GM19239 (cell line): Measurements from ENCODE around the gene ENAH.
A peak's percentile ranks its signal among the peaks of the same experiment; 100 is the strongest.

Experiments
- DNase-seq: peaks from one replicate; pipeline ENCODE4 v3.0.0; 2011; ENCODE audit warnings: low spot score; ENCODE audit not compliant: insufficient read length
- FAIRE-seq: peaks from 2 replicates; lab custom pipeline; 2011; peaks lifted over from hg19 to GRCh38; lab: Jason Lieb, UNC

The ENAH gene

DNA sequence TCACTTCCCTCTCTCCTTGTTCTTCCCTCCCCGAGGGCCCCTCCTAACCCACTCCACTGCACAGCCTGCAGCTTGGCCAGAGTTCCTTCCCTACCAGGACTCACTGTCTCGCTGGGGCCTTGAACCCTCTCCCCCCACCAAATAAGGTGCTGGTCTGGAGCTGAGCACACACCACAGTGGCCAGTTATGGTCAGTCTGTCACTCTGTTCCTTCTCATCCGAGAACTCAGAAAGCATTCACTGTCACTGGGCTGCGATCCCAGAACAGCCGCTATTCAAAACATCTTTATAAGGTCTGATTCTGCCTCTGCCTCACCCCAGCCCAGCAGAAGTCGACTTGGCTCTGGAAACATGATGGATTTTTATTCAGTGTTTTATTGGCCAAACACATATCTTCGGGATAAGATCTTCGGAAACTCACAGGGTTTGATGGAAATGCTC is 205.3 kb downstream of the ENAH start:
- DNase-seq (no peak), FAIRE-seq (no peak)

DNA sequence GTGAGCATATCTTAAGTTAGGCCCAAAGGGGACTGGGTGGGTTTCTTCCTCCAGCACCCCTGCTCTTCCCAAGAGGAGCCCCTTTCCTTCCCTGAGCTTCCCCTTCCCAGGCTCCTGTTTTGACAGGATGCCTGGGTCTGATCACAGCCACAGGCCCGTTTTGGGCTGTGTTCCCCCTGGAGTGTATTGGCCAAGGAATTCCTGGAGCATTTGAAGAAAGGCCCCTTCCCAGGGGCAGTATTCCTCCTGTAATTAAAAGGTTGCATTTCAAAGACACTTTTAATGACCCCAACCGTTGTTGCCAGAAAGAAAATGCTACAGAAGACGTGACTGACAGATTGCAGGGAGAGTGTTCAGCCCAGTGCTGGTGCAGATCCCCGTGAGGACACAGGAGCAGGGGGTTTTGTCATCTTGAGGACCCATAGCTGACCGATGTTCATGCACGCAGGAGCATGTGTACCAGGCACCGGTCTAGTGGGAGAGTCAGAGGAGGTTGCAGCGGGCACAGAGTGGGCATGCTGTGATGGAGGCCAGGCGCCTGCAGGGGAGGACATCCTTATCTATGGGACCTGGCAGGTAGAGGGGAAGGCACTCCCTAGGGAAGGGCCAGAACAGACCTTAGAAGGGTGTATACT is 205.8 kb downstream of the ENAH start:
- no peak for FAIRE-seq

DNA sequence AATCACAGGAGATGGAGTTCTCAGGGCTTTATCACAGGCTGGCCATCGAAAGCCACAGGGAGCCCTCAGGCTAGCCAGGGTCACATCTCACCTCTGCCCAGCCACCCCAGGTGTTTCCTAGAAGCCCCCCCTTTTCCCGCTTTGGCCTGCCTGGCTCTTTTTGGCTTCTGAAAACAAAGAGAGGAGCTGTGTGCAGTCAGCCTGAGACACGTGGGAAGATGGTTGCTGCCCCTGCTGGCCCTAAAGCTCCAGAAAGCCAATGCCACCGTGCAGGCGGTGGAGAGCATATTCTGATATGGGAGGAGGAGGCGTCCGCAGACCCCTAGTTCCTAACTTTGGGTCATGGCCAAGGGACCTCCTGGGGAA is 206.3 kb downstream of the ENAH start:
- FAIRE-seq = no peak

More for the DNA sequence above, 205.8 kb downstream of the ENAH start:
- no peak for DNase-seq

DNA sequence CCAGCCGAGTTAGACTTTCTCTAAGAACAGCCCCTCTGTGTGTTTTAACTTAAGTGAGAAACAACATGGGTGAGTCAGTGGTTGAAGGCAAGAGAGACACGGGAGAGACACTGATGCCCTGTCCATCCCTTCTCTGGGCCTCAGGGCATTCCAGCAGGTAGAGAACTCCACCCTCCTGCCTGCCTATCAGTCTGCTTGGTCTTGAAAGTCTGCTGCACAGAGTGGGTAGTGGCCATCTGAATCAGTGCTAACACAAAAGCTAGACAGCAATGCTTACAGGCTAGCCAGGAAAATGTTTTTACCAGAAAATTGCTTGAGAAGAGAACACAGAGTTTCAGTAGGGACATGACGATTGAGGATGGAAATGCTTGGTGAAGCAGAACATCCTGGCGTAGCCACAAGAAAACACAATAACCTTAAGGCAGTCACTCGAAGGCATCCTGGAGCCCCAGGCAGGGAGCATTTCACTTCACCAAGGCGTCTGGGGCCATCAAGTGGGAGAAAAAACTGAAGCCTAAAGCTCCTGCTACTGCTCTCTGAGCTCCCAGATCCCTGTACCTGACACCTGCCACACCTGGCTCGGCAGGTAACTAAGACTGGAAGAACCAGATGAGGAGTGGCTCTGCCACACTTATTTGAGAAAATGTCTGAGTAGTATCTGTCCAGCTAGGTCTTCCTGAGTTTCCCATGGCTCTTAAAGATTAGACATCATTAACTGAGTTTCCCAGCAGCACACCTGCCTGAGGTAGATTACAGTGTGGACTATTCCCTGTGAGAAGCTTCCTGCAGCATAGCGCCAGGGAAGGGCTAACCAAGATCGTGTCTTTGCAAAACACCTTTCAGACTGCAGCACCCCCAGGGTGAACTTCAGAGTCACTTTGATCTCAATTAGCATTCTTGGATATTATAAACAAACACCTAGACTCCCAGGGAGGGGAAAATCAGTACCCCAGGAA is 207.0 kb downstream of the ENAH start:
- no peak for DNase-seq
- FAIRE-seq = no peak

More for the DNA sequence above, 206.3 kb downstream of the ENAH start:
- DNase-seq = no peak

DNA sequence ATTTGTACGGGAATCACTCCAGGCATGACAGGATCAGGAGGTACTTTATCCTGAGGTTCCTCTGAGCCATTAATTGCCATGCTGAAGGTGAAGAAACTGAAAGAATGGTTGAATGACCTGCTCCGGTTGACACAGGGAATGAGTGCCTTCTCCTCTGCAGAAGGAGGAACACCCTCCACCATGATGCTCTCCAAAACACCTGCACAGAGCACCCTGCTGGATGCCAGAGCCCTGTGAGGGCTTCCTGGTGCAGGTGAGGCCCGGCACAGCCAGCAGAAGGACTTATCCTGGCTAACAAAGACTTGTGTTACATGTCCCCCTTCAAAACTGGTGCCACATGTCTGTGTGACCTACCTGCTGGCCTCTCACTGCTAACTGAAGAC is 210.8 kb downstream of the ENAH start:
- DNase-seq = no peak
- FAIRE-seq = no peak

DNA sequence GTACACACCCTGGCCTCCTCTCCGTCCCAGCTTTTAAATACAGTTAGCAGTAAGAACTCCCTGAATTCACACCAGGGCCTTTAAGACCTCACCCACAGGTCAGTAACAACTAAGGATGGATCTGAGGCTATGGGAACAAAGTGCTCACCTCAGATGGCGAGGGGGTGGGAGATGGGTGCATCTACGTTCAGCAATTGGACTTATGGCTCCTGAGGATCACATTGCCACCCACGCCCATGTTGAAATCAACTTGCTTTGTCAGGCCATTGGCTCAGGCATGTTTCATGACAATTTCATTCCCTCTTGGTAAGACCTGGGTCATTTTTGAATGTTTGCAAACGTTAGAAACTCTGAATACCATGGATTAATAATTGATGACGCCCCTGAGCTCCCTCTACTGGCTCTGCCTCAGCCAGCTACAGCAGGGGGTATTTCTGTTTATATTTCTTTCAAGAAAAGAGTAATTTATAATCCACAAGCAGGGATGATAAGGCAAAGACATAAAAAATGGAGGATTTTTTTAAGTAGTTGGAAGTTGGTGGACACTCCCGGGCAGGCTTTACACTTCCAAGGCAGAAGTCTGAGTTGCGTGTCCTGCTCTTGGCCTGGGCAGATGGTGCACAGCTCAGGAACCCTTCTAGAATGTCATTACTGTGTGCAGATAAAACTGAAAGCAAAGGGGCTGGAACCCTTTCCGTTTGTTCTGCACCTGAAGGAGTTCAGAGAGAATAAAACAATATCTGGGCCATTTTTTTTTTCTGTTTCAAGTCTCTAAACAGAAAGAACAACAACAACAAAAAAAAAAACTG is 211.4 kb downstream of the ENAH start:
- DNase-seq (no peak), FAIRE-seq (peak; percentile 83)

DNA sequence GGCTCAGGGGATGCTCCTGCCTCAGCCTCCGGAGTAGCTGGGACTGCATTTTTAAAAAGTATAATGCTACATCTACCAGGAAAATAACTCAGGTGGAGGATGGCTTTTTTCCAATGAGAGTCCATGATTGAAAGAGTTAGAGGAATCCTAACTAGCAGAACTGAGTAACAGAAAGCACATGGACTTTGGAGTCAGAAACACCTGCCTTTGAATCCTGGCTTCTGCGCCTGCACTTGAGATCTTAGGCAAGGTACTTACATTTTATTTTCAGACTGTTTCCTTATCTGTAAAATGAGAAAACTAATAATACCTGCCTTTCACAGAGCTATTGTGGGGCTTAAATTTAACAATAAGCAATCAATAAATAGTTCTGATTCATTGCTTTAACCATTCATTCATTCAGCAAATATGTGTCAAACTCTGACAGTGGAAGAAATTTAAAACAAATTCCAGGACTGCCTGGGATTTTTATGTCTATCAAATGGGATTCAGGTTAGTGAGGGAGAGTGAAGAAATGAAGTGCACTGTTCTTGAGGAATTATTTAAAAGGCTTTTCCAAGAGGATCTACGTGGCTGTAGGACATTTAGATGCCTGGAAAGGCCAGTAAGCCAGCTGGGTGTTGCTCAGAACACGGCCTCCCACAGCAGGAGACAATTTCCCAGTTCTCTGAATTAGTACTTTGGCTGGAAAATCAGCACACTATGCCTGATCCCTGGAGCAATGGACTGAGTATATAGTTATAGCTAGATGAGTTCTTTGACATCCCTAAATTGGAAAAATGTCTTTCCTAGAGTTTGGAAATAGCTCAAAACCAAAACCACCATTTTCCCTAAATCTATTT is 212.3 kb downstream of the ENAH start:
- FAIRE-seq = no peak
- no peak for DNase-seq

DNA sequence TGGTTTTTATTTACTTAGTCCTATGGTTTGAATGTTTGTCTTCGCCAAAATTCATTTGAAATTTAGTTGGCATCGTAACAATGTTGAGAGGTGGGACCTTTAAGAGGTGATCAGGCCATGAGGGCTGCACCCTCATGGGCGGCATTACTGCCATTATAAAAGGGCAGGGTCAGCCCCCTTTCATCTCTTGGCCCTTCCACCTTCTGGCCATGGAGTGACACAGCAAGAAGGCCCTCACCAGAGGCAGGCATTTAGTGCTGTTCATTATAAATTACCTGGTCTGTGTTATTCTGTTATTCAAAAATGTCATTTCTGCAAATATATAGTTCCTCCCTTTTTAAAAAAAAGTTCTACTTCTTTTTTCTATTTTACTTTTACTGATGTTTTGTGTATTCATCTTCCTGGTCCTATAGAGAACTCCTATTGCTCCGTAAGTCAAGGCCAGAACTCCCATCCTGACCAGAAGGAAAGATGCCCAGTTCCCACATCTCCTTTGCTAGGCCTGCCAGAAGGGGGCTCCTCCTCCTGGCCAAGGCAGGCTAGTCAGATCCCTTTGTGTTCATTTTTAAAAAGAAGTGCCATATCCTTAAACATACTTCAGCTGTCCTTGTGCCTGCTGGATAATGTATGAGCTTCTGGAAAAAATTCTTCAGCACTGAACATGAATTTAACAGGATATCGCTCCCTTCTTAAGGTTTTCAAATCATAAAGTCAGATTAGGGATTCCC is 215.0 kb downstream of the ENAH start:
- DNase-seq = no peak
- no peak for FAIRE-seq
